ENCODE measurements around the gene ST8SIA1. TPM values are rescaled to one million over a fixed set of nuclear protein-coding genes. Genes with fewer than 3 reads are reported as not detected.

Gene ST8SIA1
- total and polyA plus RNA-seq, 7 donors = 0.06 to 1.3 (median 0.42) TPM

DNA sequence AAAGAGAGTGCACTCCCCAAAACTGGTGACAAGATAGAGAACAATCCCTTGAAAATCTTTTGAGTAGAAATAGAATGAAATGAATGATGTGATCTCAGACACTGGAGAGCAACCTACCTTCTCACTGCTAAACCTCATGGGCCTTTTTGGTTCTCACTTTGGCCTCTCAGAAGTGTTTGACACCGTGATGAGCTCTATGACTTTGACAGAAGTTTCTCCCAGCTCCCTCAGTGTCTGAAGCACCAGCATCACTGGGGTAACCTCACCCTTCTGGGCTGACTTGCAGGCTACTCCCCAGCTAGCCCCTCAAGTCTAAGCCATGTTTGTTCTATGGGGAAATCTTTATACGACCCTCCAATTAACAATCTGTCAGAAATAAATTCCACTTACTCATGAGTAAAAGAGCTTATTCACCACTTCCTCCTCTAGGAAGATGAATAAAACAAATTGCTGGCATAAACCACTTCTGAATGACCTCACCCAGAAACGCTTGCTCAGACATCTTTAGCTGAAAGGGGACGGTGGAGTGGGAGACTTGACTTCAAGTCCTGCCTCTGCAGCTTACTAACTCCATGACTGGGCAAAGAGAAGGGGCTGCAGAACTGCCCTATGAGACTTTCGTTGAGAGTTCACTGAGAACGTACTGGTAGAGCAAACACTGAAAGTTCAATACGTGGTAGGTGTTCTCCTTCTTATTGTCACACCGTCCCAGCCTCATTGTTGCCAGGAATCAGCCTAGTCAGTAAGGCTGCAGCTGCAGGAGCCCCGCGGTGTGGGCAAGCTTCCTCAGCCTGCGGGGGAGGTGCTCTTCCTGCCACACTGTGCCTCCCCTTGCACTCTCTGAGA, 46.5 kb downstream of the ST8SIA1 start:
- H3K36me3 ChIP-seq (ENCODE audit: insufficient read depth in 1 of 2, low read depth in 1 of 2) = no peaks in the 10 kb centered on the region
- no peaks in the 10 kb centered on the region for H3K27me3 ChIP-seq (ENCODE audit: insufficient read depth in 3 of 3, low read length in 2 of 3)
- no peaks in the 10 kb centered on the region for H3K9me3 ChIP-seq
- no peak overlapping the region for H3K27ac ChIP-seq
- no peaks in the 10 kb centered on the region for H3K4me1 ChIP-seq
- ATAC-seq (no peak), DNase-seq (no peak)
- H3K4me3 ChIP-seq = no peak overlapping the region
- TF ChIP-seq, protein P1, sequence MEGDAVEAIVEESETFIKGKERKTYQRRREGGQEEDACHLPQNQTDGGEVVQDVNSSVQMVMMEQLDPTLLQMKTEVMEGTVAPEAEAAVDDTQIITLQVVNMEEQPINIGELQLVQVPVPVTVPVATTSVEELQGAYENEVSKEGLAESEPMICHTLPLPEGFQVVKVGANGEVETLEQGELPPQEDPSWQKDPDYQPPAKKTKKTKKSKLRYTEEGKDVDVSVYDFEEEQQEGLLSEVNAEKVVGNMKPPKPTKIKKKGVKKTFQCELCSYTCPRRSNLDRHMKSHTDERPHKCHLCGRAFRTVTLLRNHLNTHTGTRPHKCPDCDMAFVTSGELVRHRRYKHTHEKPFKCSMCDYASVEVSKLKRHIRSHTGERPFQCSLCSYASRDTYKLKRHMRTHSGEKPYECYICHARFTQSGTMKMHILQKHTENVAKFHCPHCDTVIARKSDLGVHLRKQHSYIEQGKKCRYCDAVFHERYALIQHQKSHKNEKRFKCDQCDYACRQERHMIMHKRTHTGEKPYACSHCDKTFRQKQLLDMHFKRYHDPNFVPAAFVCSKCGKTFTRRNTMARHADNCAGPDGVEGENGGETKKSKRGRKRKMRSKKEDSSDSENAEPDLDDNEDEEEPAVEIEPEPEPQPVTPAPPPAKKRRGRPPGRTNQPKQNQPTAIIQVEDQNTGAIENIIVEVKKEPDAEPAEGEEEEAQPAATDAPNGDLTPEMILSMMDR (IDR thresholded peaks at IDR 0.05) = no peak
- 29 to 38% (median 36%) methylated on average over 11 of the region's 11 CpGs for WGBS, 3 donors
- intact Hi-C loops (cut with DNase I) = no loop called here

DNA sequence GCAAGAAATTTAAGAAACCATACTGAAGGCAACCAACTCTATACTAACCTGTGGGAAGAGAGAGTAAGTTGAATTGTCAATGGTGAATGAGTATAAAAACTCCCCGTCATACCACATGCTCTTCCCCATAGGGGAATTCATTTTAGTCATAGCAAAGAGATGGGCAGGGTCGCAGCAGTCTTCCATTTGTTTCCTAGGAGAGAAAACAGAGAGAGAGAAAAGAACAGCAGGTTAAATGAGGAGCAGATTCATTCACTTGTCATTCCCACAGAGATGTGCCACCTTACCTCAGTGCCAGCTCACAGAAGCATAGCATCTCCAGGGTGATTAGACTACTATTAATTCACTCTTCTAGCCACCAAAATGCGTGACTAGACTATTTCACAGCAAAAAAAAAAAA, 47.4 kb downstream of the ST8SIA1 start:
- Histone ChIP-seq H3K9me3 (no peaks in the 10 kb centered on the region), H3K36me3 (ENCODE audit: insufficient read depth in 1 of 2, low read depth in 1 of 2) (no peaks in the 10 kb centered on the region), H3K4me3 (no peak overlapping the region), H3K4me1 (no peaks in the 10 kb centered on the region), H3K27ac (no peak overlapping the region), H3K27me3 (ENCODE audit: insufficient read depth in 3 of 3, low read length in 2 of 3) (no peaks in the 10 kb centered on the region)
- ATAC-seq (no peak), DNase-seq (no peak)
- TF ChIP-seq, protein P1 (IDR thresholded peaks at IDR 0.05) = no peak
- WGBS, 3 donors = 77 to 90% (median 90%) methylated on average over 3 of the region's 3 CpGs
- intact Hi-C loops (cut with DNase I) = no loop called here

DNA sequence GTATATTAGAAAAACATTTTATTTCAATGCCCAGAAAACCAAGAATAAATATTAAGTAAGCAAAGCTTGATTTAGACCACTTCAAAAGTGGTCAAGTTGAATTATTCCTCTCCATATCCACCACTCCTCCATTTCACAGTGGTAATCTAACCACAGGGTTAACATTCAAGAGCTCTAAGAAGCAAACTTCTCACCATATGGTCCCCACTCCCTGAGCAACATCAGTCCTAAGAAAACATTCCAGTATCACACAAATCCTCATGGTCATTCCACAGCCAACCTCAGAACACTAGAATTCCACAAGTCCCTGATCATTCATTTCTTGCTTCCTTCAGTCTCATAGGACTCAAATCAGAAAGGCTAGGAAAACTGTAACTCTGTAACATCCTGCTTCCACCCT, 47.9 kb downstream of the ST8SIA1 start:
- Histone ChIP-seq H3K27me3 (ENCODE audit: insufficient read depth in 3 of 3, low read length in 2 of 3) (no peaks in the 10 kb centered on the region), H3K9me3 (no peaks in the 10 kb centered on the region), H3K36me3 (ENCODE audit: insufficient read depth in 1 of 2, low read depth in 1 of 2) (no peaks in the 10 kb centered on the region), H3K4me3 (no peak overlapping the region), H3K4me1 (no peaks in the 10 kb centered on the region), H3K27ac (no peak overlapping the region)
- TF ChIP-seq, protein P1 (IDR thresholded peaks at IDR 0.05) = no peak
- ATAC-seq = no peak
- intact Hi-C loops (cut with DNase I) = no loop called here
- DNase-seq = no peak

DNA sequence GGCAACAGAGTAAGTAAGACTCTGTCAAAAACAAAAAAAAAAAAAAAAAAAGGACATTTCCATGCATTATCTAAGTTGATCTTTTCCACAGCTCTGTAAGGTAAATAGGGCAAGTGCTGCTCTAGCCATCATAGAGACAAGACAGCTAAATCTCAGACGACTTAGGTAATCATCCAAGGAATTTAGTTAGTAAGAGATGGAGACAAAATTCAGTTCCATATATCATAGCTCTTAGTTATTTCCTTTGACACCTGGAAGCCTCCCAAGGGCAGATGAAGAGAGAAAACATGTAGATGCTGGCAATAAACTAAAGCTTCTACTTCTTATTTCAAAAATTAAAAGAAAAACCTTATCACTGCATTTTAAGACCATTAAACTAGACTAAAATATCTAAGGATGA, 48.7 kb downstream of the ST8SIA1 start:
- Histone ChIP-seq H3K36me3 (ENCODE audit: insufficient read depth in 1 of 2, low read depth in 1 of 2) (no peaks in the 10 kb centered on the region), H3K27ac (no peak overlapping the region), H3K9me3 (no peaks in the 10 kb centered on the region), H3K27me3 (ENCODE audit: insufficient read depth in 3 of 3, low read length in 2 of 3) (no peaks in the 10 kb centered on the region), H3K4me1 (no peaks in the 10 kb centered on the region), H3K4me3 (no peak overlapping the region)
- WGBS, 3 donors = 30 to 52% (median 48%) methylated on average over 1 of the region's 1 CpG
- ATAC-seq (no peak), DNase-seq (no peak)
- TF ChIP-seq, protein P1 (IDR thresholded peaks at IDR 0.05) = no peak
- intact Hi-C loops (cut with DNase I) = no loop called here

DNA sequence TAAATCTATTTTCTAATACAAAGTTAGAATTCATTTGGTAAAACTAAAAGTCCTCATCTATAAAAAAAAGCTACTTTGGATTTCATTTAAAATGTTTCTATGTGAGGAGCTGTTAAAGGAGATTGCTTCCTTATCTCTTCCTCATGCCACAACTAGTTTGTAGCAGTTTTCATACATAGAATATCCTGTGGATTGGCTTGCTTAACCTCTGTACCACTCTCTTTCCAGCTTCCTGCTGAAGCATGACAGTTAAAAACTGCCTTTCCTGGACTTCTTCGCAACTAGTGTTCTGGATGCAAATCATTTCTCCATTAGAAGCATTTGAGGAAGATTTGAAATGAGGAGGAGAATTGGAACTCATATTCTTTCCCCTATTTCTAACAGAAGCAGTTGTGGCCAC, 49.6 kb downstream of the ST8SIA1 start:
- H3K36me3 ChIP-seq (ENCODE audit: insufficient read depth in 1 of 2, low read depth in 1 of 2) = no peaks in the 10 kb centered on the region
- intact Hi-C loops (cut with DNase I) = no loop called here
- DNase-seq = no peak
- H3K27ac ChIP-seq = no peak overlapping the region
- no peak overlapping the region for H3K4me3 ChIP-seq
- TF ChIP-seq, protein P1 (IDR thresholded peaks at IDR 0.05) = no peak
- no peaks in the 10 kb centered on the region for H3K9me3 ChIP-seq
- no peak for ATAC-seq
- H3K27me3 ChIP-seq (ENCODE audit: insufficient read depth in 3 of 3, low read length in 2 of 3) = no peaks in the 10 kb centered on the region
- 33 to 47% (median 45%) methylated on average over 1 of the region's 1 CpG for WGBS, 3 donors
- H3K4me1 ChIP-seq = no peaks in the 10 kb centered on the region
